DOHH2 (cell line): ENCODE data around the gene FAM219A.

Experiments
- H3F3A ChIP-seq: fragments of 200-600 bp; sonication (generic), shearing (Covaris generic); 2 replicates; pipeline ENCODE4 v1.6.0; 2016; ENCODE audit warnings: antibody characterized with exemption, mild to moderate bottlenecking; ENCODE audit not compliant: control insufficient read depth, insufficient read depth
- H3K27ac ChIP-seq: fragments of 200-600 bp; sonication (generic); 2 replicates; pipeline ENCODE4 v1.5.1; 2014; ENCODE audit warnings: low read depth, mild to moderate bottlenecking, low read length, moderate library complexity
- H3K27me3 ChIP-seq: fragments of 200-600 bp; sonication (generic); 2 replicates; pipeline ENCODE4 v1.6.1; 2014; ENCODE audit warnings: mild to moderate bottlenecking, low read length, mixed read lengths; ENCODE audit not compliant: control insufficient read depth
- H3K36me3 ChIP-seq: fragments of 200-600 bp; sonication (generic); 2 replicates; pipeline ENCODE4 v1.6.1; 2014; ENCODE audit warnings: mild to moderate bottlenecking, low read length, moderate library complexity, mixed read lengths; ENCODE audit not compliant: control insufficient read depth
- H3K4me1 ChIP-seq: fragments of 200-600 bp; sonication (generic); 2 replicates; pipeline ENCODE4 v1.6.1; 2014; ENCODE audit warnings: mild to moderate bottlenecking, low read length, mixed read lengths; ENCODE audit not compliant: control insufficient read depth
- H3K4me2 ChIP-seq: fragments of 200-600 bp; sonication (generic); 2 replicates; pipeline ENCODE4 v1.6.0; 2014; ENCODE audit warnings: mild to moderate bottlenecking, low read length, moderate library complexity
- H3K4me3 ChIP-seq: fragments of 200-600 bp; sonication (generic); 2 replicates; pipeline ENCODE4 v1.5.1; 2014; ENCODE audit warnings: mild to moderate bottlenecking, low read length, mixed read lengths
- H3K79me2 ChIP-seq: fragments of 200-600 bp; sonication (generic); 2 replicates; pipeline ENCODE4 v1.6.1; 2014; ENCODE audit warnings: mild to moderate bottlenecking, low read length, mixed read lengths; ENCODE audit not compliant: control insufficient read depth
- H3K9me2 ChIP-seq: fragments of 200-600 bp; sonication (generic); replicated peaks from 2 replicates; pipeline ENCODE4 v1.6.1; 2014; ENCODE audit warnings: mild to moderate bottlenecking, low read length, mixed read lengths; ENCODE audit not compliant: control insufficient read depth
- H3K9me3 ChIP-seq: fragments of 200-600 bp; sonication (generic); 2 replicates; pipeline ENCODE4 v1.6.1; 2014; ENCODE audit warnings: antibody characterized with exemption, low read length, mixed read lengths; ENCODE audit not compliant: control insufficient read depth, insufficient read depth
- H4K20me1 ChIP-seq: fragments of 200-600 bp; sonication (generic); 2 replicates; pipeline ENCODE4 v1.6.0; 2014; ENCODE audit warnings: low read depth, mild to moderate bottlenecking, antibody characterized with exemption, low read length, moderate library complexity; ENCODE audit not compliant: control insufficient read depth, insufficient read depth
- EZH2phosphoT487 ChIP-seq: fragments of 200-600 bp; sonication (generic); IDR thresholded peaks from 2 replicates; pipeline ENCODE4 v1.6.1; 2017; ENCODE audit warnings: borderline replicate concordance, mild to moderate bottlenecking, antibody characterized with exemption, low read length, moderate library complexity, mixed read lengths
- TF ChIP-seq, protein P1 (sequence below): fragments of 200-600 bp; sonication (generic); IDR thresholded peaks from one replicate; pipeline ENCODE4 v1.5.1; 2014; ENCODE audit warnings: antibody characterized with exemption, mild to moderate bottlenecking, low read depth, low read length; ENCODE audit not compliant: poor library complexity, severe bottlenecking

The FAM219A gene

GRCh38 chr9:34437006-34437925 is 21.1 kb downstream of the FAM219A start:
- H3K27ac ChIP-seq: no peak overlapping the region
- H3F3A ChIP-seq: no peaks in the 10 kb centered on the region
- H3K4me1 ChIP-seq: no peaks in the 10 kb centered on the region; the same call in 1 of the 2 replicates
- H3K36me3 ChIP-seq: no peaks in the 10 kb centered on the region
- H3K9me2 ChIP-seq: no peaks in the 10 kb centered on the region
- no peak overlapping the region for H3K4me3 ChIP-seq
- no peaks in the 10 kb centered on the region for H3K27me3 ChIP-seq
- no peaks in the 10 kb centered on the region for H3K79me2 ChIP-seq
- TF ChIP-seq EZH2phosphoT487: no peak
- TF ChIP-seq, protein P1, sequence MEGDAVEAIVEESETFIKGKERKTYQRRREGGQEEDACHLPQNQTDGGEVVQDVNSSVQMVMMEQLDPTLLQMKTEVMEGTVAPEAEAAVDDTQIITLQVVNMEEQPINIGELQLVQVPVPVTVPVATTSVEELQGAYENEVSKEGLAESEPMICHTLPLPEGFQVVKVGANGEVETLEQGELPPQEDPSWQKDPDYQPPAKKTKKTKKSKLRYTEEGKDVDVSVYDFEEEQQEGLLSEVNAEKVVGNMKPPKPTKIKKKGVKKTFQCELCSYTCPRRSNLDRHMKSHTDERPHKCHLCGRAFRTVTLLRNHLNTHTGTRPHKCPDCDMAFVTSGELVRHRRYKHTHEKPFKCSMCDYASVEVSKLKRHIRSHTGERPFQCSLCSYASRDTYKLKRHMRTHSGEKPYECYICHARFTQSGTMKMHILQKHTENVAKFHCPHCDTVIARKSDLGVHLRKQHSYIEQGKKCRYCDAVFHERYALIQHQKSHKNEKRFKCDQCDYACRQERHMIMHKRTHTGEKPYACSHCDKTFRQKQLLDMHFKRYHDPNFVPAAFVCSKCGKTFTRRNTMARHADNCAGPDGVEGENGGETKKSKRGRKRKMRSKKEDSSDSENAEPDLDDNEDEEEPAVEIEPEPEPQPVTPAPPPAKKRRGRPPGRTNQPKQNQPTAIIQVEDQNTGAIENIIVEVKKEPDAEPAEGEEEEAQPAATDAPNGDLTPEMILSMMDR: peak; percentile 81
- H3K9me3 ChIP-seq: no peaks in the 10 kb centered on the region
- H3K4me2 ChIP-seq: no peak overlapping the region
- H4K20me1 ChIP-seq: no peaks in the 10 kb centered on the region

GRCh38 chr9:34431667-34432066 is 26.7 kb downstream of the FAM219A start:
- no peak overlapping the region for H3K27ac ChIP-seq

GRCh38 chr9:34430843-34431437 is 27.4 kb downstream of the FAM219A start:
- Histone ChIP-seq H3K27ac (no peak overlapping the region), H3K4me3 (no peak overlapping the region), H3F3A (no peaks in the 10 kb centered on the region), H3K27me3 (no peaks in the 10 kb centered on the region), H3K79me2 (no peaks in the 10 kb centered on the region), H3K4me2 (no peak overlapping the region), H3K4me1 (no peaks in the 10 kb centered on the region), H4K20me1 (no peaks in the 10 kb centered on the region), H3K9me3 (no peaks in the 10 kb centered on the region), H3K9me2 (no peaks in the 10 kb centered on the region), H3K36me3 (no peaks in the 10 kb centered on the region)
- TF ChIP-seq, protein P1: no peak
- no peak for TF ChIP-seq EZH2phosphoT487

More at GRCh38 chr9:34431667-34432066, 26.7 kb downstream of the FAM219A start:
- no peak overlapping the region for H3K4me2 ChIP-seq
- H3K9me3 ChIP-seq: no peaks in the 10 kb centered on the region
- H3F3A ChIP-seq: no peaks in the 10 kb centered on the region
- no peaks in the 10 kb centered on the region for H3K9me2 ChIP-seq
- no peak overlapping the region for H3K4me3 ChIP-seq
- no peak for TF ChIP-seq EZH2phosphoT487
- TF ChIP-seq, protein P1: no peak
- H3K36me3 ChIP-seq: no peaks in the 10 kb centered on the region
- no peaks in the 10 kb centered on the region for H3K27me3 ChIP-seq
- H3K4me1 ChIP-seq: no peaks in the 10 kb centered on the region
- H3K79me2 ChIP-seq: no peaks in the 10 kb centered on the region
- no peaks in the 10 kb centered on the region for H4K20me1 ChIP-seq
